Cortex of kidney (tissue), 1 donor: ENCODE data around the gene MYO16.

Source experiments
- DNase-seq: peaks from one replicate; lab custom pipeline; 2025; lab: John Stamatoyannopoulos, UW

The MYO16 gene

GRCh38 chr13:108797354-108797753, 167.9 kb downstream of the MYO16 start:
- no peak for DNase-seq

GRCh38 chr13:108807841-108808240, 178.4 kb downstream of the MYO16 start:
- DNase-seq = no peak

DNA sequence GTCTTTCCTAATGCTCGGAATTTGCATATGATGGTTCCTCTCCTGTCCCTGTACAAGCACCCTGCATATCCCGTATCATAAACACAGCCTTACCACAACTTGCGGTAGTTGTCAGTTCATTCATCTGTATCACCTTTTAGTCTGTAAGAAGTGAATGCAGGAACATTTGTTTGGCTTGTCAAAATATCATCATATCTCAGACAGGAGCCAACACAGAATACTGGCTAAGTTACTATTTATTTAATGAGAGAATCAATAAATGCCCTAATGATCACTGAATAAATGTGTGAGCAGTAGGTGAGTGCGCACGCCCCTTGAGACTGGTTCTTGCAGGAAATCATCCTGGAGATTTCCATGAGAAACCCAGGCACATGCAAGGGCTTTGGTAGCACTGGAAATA, 182.8 kb downstream of the MYO16 start:
- DNase-seq = no peak

DNA sequence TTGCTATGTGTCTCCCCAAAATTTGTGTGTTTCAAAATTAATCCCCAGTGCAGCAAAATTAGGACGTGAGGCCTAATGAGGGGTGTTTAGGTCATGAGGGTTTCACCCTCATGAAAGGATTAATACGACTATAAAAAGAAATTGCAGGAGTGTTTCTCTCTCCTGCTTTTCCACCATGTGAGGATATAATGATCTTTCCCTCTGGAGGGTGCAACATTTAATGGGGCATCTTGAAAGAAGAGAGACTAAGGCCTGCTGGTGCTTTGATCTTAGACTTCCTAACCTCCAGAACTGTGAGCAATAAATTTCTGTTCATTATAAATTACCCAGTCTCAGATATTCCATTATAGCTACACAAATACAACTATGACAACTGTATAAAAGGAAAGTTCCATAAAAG, 183.2 kb downstream of the MYO16 start:
- DNase-seq = no peak

GRCh38 chr13:108813587-108814170, 184.3 kb downstream of the MYO16 start:
- DNase-seq = no peak

DNA sequence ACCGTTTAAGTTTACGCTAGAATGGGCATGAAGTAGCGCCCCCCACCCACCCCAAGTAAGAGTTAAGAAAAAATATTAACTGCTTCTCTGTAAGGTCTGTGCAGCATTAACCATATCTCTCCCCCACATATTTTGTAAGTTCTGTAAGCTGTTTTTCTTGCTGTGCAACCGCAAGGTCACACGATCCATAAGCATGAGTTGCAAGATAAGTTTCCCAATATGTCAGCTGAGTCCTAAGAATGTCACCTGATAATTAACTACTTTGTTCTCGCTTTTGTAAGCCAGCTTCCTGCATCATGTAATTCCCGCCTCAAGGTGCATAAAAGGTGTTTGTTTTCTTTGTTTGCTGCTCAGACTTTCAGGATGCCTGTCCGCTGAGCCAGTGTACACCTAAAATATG, 187.0 kb downstream of the MYO16 start:
- DNase-seq = no peak

GRCh38 chr13:108827646-108828045, 198.2 kb downstream of the MYO16 start:
- no peak for DNase-seq

GRCh38 chr13:108828086-108828815, 198.8 kb downstream of the MYO16 start:
- DNase-seq = no peak

DNA sequence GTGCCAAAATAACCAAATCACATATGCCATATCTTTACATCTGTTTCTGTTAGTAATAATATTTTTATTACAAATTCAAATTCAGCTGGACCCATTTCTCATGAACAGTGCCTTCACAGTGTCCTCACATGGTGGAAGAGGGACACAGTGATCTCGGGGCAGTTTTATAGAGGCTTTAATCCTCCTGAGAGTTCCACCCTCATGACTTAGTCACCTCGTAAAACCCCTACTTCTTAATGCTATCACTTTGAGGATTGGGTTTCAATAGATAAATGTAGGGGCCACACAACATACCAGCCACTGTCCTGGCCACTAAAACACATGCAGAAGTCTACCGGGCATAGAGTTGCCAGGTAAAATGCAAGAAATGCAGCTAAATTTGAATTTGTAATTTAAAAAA, 201.5 kb downstream of the MYO16 start:
- no peak for DNase-seq

DNA sequence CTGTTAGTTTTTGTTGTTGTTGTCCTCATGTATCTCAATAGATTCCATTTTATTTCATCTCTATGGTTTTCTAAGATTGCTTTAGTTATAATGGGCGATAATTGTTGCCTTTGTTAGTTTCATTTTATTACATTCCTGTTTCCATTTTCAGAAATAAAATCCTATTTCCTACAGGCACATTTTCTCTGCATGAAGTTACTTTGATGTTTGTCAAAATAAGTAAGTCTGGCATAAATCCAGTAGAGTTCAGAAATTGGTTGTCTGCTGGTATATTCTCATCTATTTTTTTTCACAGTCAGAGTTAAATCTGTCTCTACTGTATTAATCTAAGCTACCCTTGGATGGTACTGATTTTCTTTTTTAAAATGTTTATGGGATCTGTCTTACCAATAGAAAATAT, 204.1 kb downstream of the MYO16 start:
- no peak for DNase-seq

DNA sequence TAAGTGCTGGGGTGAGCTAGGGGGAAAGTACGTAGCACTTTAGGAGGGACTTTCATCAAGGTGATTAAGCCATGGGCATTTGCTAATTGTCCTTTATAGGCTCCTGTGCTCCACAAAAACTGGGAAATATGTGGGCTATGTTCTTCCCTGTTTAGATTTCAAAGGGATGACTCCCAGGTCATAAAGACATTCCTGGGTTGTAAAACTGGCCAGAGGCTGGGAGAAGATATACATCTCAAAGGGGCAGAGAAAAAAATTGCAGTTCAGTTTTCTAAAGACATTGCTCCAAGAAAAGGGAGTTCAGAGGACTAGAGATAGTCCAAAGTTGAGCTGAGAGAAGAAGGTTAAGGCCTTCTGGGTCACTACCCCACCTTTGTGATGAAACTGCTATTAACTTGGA, 204.8 kb downstream of the MYO16 start:
- DNase-seq = no peak

GRCh38 chr13:108835083-108835482, 205.7 kb downstream of the MYO16 start:
- no peak for DNase-seq

GRCh38 chr13:108850691-108851090, 221.3 kb downstream of the MYO16 start:
- no peak for DNase-seq

DNA sequence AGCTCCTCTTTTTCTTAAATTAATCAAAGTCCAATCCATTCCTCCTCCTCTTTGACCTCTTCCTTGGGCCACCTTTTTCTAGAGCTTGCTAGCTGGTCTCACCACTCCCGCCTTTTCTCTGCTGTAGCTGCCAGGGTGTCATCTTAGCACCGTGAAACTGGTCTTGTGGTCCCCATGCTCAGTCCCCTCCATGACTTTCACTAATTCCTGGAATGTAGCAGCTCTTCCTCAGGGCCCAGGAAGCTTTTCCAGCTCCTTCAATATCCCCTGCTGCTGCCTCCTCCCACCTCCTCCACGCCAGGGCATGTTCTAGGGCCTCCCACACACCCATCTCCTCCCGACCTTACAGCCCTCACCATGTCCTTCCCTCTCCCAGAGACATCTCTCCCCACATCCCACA, 222.2 kb downstream of the MYO16 start:
- no peak for DNase-seq

GRCh38 chr13:108853031-108853430, 223.6 kb downstream of the MYO16 start:
- DNase-seq = no peak

DNA sequence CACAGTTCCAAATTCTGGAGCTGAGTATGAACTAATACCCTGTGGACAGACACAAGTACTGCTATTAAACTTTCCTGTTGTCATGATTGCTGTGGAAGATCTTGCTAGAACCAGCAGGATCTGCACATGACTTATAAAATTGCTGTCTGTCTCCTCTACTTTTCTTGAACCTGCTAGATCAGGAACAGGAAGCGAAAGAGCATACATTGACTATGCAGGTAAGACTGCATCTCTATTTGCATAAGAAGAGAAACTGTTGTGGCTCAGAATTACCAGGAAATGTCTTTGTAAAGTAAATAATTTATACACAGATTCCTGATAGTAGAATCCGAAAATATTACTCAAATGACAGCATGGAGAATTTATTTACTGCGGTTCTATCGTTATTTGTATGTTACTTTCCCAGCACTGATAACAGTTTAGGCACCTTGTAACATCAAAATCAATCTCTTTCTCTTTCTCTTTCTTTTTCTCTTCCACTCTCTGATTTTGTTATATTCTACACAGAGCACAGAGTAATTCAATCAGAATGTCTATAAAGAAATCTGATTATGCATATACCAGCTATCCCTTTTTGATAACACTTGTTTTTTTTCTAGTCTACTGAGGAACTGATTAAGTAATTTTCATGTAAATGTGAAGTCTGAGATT, 226.5 kb downstream of the MYO16 start:
- DNase-seq = no peak

- no peak for DNase-seq
Measured at GRCh38 chr13:108858676-108859075, 229.3 kb downstream of the MYO16 start.

- no peak for DNase-seq
Measured at GRCh38 chr13:108859197-108860012, 230.0 kb downstream of the MYO16 start.

DNA sequence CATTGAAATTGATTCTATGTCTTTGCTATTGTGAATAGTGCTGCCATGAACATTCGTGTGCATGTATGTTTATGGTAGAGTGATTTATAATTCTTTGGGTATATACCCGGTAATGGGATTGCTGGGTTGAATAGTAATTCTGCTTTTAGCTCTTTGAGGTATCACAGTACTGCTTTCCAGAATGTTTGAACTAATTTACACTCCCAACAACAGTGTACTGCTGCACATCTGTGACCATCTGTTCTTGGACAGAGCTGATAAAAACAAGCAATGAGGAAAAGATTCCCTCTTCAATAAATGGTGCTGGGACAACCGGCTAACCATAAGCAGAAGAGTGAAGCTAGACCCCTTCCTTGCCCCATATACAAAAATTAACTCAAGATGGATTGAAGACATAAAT, 231.0 kb downstream of the MYO16 start:
- no peak for DNase-seq

GRCh38 chr13:108877300-108877699, 247.9 kb downstream of the MYO16 start:
- no peak for DNase-seq

DNA sequence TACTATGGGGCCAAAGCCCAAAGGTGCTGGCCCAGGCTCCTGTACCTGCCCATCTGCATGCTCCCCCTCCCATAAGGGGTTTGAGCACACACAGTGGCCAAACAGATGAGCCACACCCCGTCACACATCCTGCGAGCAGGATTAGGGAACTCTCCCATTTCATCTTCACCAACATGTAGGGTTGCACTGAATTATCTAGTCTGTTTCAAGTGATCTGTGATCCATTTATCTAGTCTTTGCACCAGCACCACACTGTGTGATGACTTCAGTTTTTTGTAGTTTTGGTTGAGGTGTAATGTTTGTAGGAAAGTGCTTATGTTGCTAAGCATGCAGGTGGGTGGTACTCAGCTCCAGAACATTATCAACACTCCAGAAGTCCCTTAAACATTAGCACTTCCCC, 249.3 kb downstream of the MYO16 start:
- no peak for DNase-seq

DNA sequence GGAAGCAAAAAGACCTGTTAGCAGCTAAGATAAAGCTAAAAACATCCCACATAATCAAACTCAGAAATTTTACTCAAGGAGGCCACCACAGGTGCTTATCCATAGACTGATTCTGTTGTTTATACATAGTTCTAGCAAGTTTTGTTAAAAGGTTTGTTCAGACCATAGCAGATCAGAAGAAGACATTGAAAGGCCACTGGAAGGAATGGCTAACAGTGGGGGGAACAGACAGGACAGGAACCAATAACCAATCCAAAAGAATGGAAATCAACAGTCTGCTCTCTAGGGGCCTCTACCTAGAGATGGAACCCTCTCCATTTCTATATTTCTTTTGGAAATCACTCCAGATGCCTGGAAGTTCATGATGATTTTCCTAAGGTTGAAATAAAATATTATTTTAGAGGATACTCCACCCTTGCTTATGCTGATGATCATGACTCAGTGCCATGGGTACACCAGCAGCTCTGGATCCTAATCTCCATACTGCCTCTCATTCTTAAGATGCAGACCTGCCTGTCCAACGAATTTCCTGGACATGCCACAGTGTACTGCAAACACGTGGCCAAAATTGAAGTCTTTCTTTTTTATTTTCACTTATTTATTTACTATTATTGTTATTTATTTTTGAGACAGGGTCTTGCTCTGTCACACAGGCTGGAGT, 260.0 kb downstream of the MYO16 start:
- DNase-seq = no peak
